ENCODE data around the gene DHRS12. TPM values are rescaled to one million over a fixed set of nuclear protein-coding genes. Genes with fewer than 3 reads are reported as not detected.

The DHRS12 gene
- total RNA-seq, 1 experiment from 2014 or later = 10.2 TPM

DNA sequence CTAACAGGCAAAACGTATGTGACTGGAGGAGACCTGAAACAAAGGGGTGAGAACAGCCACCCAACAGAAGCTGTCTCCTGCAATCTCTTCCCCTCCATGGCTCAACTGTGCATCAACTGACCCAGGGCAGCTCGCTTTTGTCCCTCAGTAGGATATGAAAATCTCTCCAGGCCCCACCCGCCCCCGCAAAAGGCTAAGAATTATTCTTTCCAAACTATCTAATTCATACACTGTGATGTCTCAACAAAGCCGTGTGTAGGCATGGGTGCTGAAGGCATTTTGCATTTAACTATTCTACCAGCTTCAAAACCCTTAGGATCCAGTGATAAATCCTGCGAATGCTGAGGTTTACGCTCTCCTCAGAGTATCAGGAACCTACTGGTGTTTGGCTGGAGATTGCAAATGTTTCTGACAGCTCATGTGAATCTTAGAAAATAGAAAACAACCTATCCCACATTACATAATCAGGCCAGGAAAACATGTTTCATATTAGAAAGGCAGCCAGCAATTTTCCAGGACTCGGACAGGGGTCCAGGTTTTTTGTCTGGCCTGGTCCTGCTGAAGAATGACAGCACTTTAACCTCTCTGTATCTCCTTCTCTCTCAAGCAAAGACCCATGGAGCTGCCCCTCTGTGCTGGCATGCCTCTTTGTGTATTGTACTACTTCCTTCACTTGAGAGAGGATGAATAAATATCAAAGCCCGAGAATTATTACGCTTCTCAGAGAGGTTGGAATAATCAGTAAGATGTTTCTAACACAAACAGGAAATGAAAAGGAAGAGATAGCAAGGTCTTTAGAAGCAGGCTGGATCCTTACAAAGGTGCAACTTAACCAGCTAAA, 17.3 kb downstream of the DHRS12 start (continued):
- TF ChIP-seq, protein P1, sequence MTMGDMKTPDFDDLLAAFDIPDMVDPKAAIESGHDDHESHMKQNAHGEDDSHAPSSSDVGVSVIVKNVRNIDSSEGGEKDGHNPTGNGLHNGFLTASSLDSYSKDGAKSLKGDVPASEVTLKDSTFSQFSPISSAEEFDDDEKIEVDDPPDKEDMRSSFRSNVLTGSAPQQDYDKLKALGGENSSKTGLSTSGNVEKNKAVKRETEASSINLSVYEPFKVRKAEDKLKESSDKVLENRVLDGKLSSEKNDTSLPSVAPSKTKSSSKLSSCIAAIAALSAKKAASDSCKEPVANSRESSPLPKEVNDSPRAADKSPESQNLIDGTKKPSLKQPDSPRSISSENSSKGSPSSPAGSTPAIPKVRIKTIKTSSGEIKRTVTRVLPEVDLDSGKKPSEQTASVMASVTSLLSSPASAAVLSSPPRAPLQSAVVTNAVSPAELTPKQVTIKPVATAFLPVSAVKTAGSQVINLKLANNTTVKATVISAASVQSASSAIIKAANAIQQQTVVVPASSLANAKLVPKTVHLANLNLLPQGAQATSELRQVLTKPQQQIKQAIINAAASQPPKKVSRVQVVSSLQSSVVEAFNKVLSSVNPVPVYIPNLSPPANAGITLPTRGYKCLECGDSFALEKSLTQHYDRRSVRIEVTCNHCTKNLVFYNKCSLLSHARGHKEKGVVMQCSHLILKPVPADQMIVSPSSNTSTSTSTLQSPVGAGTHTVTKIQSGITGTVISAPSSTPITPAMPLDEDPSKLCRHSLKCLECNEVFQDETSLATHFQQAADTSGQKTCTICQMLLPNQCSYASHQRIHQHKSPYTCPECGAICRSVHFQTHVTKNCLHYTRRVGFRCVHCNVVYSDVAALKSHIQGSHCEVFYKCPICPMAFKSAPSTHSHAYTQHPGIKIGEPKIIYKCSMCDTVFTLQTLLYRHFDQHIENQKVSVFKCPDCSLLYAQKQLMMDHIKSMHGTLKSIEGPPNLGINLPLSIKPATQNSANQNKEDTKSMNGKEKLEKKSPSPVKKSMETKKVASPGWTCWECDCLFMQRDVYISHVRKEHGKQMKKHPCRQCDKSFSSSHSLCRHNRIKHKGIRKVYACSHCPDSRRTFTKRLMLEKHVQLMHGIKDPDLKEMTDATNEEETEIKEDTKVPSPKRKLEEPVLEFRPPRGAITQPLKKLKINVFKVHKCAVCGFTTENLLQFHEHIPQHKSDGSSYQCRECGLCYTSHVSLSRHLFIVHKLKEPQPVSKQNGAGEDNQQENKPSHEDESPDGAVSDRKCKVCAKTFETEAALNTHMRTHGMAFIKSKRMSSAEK (CRISPR knock-in tag; IDR thresholded peaks at IDR 0.05; ENCODE audit: borderline replicate concordance) = no peak
- TF ChIP-seq, protein P2, sequence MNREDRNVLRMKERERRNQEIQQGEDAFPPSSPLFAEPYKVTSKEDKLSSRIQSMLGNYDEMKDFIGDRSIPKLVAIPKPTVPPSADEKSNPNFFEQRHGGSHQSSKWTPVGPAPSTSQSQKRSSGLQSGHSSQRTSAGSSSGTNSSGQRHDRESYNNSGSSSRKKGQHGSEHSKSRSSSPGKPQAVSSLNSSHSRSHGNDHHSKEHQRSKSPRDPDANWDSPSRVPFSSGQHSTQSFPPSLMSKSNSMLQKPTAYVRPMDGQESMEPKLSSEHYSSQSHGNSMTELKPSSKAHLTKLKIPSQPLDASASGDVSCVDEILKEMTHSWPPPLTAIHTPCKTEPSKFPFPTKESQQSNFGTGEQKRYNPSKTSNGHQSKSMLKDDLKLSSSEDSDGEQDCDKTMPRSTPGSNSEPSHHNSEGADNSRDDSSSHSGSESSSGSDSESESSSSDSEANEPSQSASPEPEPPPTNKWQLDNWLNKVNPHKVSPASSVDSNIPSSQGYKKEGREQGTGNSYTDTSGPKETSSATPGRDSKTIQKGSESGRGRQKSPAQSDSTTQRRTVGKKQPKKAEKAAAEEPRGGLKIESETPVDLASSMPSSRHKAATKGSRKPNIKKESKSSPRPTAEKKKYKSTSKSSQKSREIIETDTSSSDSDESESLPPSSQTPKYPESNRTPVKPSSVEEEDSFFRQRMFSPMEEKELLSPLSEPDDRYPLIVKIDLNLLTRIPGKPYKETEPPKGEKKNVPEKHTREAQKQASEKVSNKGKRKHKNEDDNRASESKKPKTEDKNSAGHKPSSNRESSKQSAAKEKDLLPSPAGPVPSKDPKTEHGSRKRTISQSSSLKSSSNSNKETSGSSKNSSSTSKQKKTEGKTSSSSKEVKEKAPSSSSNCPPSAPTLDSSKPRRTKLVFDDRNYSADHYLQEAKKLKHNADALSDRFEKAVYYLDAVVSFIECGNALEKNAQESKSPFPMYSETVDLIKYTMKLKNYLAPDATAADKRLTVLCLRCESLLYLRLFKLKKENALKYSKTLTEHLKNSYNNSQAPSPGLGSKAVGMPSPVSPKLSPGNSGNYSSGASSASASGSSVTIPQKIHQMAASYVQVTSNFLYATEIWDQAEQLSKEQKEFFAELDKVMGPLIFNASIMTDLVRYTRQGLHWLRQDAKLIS (CRISPR knock-in tag; IDR thresholded peaks at IDR 0.05; ENCODE audit: borderline replicate concordance) = no peak
- TF ChIP-seq, protein P3, sequence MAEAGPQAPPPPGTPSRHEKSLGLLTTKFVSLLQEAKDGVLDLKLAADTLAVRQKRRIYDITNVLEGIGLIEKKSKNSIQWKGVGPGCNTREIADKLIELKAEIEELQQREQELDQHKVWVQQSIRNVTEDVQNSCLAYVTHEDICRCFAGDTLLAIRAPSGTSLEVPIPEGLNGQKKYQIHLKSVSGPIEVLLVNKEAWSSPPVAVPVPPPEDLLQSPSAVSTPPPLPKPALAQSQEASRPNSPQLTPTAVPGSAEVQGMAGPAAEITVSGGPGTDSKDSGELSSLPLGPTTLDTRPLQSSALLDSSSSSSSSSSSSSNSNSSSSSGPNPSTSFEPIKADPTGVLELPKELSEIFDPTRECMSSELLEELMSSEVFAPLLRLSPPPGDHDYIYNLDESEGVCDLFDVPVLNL (CRISPR knock-in tag; IDR thresholded peaks at IDR 0.05; ENCODE audit: borderline replicate concordance, low read depth) = no peak

DNA sequence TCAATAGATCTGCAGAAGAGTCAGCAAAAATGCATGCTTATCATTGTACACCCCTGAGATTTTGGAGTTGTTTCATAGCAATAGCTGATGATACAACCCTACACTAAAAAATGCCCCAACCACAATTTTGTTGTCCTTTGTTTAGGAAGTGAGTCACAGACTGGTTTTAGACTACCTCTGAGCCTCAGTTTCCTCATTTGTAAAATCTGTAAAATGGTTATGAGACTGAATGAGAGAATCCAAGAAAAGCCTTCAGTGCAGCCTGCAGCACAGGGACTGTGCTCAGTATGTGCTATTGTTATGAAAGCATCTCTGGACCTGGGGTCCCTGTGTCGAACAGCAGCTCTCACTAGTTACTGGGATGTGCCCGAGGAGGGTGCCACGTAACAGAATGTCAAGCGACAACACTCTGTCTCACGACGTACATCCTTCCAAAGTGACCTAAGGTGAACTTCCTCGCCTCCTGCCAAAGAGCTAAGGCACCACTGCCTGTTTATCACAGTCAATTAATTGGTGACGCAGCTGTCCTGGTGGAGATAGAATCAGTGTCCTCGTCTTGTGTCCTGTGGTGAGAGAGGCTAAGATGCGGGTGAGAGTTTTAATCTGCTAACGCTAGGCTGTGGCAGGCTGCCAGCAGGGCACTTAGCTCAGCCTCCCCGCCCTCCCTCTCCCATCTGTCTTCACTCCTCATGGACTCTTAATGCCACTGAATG, 18.1 kb downstream of the DHRS12 start:
- no peak overlapping the region for H3K27ac Mint-ChIP-seq
- POLR2A ChIA-PET = interaction anchor here (1.3 kb wide), 1 partner anchor 11 kb away, joined by 6 read pairs; no protein-coding TSS in a partner anchor
- no peak; the same call in 1 of the 2 replicates for ATAC-seq
- DNase-seq (ENCODE audit: low spot score) = no peak
- TF ChIP-seq ELF4 (CRISPR knock-in tag; IDR thresholded peaks at IDR 0.05; ENCODE audit: low read depth) (no peak), IRF2 (CRISPR knock-in tag; IDR thresholded peaks at IDR 0.05; ENCODE audit: borderline replicate concordance, low read depth) (no peak), NR3C1 (CRISPR knock-in tag; conservative IDR thresholded peaks at IDR 0.05; ENCODE audit: low read depth) (no peak), MYBL2 (CRISPR knock-in tag; IDR thresholded peaks at IDR 0.05) (no peak), TP53 (CRISPR knock-in tag; IDR thresholded peaks at IDR 0.05) (no peak), GTF2I (CRISPR knock-in tag; conservative IDR thresholded peaks at IDR 0.05) (no peak), ZNF219 (CRISPR knock-in tag; IDR thresholded peaks at IDR 0.05; ENCODE audit: borderline replicate concordance) (no peak), ZNF423 (CRISPR knock-in tag; IDR thresholded peaks at IDR 0.05) (no peak), HMGA2 (CRISPR knock-in tag; IDR thresholded peaks at IDR 0.05) (no peak)
- TF ChIP-seq, protein P4, sequence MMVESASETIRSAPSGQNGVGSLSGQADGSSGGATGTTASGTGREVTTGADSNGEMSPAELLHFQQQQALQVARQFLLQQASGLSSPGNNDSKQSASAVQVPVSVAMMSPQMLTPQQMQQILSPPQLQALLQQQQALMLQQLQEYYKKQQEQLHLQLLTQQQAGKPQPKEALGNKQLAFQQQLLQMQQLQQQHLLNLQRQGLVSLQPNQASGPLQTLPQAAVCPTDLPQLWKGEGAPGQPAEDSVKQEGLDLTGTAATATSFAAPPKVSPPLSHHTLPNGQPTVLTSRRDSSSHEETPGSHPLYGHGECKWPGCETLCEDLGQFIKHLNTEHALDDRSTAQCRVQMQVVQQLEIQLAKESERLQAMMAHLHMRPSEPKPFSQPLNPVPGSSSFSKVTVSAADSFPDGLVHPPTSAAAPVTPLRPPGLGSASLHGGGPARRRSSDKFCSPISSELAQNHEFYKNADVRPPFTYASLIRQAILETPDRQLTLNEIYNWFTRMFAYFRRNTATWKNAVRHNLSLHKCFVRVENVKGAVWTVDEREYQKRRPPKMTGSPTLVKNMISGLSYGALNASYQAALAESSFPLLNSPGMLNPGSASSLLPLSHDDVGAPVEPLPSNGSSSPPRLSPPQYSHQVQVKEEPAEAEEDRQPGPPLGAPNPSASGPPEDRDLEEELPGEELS (CRISPR knock-in tag; IDR thresholded peaks at IDR 0.05) = no peak
- TF ChIP-seq, protein P5, sequence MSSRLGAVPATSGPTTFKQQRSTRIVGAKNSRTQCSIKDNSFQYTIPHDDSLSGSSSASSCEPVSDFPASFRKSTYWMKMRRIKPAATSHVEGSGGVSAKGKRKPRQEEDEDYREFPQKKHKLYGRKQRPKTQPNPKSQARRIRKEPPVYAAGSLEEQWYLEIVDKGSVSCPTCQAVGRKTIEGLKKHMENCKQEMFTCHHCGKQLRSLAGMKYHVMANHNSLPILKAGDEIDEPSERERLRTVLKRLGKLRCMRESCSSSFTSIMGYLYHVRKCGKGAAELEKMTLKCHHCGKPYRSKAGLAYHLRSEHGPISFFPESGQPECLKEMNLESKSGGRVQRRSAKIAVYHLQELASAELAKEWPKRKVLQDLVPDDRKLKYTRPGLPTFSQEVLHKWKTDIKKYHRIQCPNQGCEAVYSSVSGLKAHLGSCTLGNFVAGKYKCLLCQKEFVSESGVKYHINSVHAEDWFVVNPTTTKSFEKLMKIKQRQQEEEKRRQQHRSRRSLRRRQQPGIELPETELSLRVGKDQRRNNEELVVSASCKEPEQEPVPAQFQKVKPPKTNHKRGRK (CRISPR knock-in tag; IDR thresholded peaks at IDR 0.05; ENCODE audit: borderline replicate concordance) = no peak
- CTCF ChIA-PET = interaction anchor here (0.7 to 3.0 kb wide), 6 partner anchors 12 to 562 kb away, joined by 3 to 18 read pairs (median 3); no protein-coding TSS in a partner anchor
- H3K36me3 Mint-ChIP-seq = no peaks in the 10 kb centered on the region
- H3K4me3 Mint-ChIP-seq = no peak overlapping the region
- peaks cover 10% of the 10 kb centered on the region for H3K4me1 Mint-ChIP-seq
- no peaks in the 10 kb centered on the region for H3K27me3 Mint-ChIP-seq (ENCODE audit: low read depth)
- no peaks in the 10 kb centered on the region for H3K9me3 Mint-ChIP-seq

Data from WTC11 (cell line).